ENCODE measurements around the gene NOPCHAP1. TPM values are rescaled to one million over a fixed set of nuclear protein-coding genes. Genes with fewer than 3 reads are reported as not detected.

Gene NOPCHAP1
- total RNA-seq (2021), result 49.3 and 54.1 TPM in 2 replicates
- long read RNA-seq, full-length matches to known transcripts, result 15 of 19 reads
- long read RNA-seq, partial matches to known transcripts, result 0 of 19 reads
- long read RNA-seq, other reads (novel, unspliced or antisense), result 4 of 19 reads

DNA sequence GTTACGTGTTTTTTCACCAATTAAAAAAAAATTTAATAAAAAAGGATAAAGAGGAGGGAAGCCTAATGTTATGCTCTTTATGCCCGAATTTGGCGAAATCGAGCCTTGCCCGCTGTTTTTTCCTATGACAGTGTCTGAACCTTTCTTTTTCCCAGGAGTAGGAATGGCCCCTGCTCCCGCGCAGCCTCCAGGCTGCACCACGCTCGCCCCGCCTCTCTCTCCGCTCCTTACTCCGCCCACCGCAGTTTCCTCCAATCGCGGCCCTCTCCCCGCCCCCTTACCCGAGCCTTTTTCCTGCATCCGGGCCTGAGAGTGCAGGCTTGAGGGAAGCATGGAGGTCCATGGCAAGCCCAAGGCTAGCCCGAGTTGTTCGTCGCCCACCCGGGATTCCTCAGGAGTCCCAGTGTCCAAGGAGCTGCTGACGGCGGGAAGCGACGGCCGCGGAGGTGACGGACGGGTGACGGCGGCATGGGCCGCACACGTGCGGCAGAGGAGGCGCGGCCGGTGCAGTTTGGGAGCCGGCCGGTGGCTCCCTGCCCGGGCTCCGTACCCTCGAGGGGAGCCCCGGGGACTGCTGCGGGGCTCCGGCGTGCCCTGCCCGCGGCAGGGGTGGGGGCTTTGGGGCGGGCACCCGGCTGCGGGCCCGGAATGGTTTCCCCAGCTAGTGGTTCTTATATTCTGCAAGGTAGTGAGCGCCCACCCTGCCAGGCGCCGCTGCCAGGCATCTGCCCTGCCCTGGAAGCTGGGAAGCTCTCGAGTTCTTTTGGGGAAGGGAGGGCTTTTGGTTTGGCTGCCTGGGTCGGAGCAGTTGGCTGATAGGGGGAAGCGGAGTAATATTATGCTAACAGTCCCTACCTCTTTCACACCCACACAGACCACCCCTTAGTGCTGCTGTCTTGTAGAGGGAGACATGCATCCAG is at the start of gene NOPCHAP1:
TSS of gene NOPCHAP1 (plus strand) at position 295 of the 920 bp plus-strand sequence. CDS start at position 332, 37 bp downstream.
- Histone ChIP-seq H4K5ac (ENCODE audit: insufficient read length, low read depth, low read length) (no peak within 1 kb of the TSS), H3K9ac (ENCODE audit: extremely low read depth, insufficient read length, low read length) (peak within 1 kb of the TSS; percentile 85), H3K14ac (ENCODE audit: insufficient read depth, low read length) (peak within 1 kb of the TSS; percentile 81), H3K4me2 (ENCODE audit: insufficient read depth, insufficient read length, low read length) (peak within 1 kb of the TSS; percentile 91), H4K91ac (ENCODE audit: insufficient read length, low read depth, low read length) (no peak within 1 kb of the TSS), H4K8ac (replicated peaks; ENCODE audit: insufficient read length, low read depth, low read length) (no peak within 1 kb of the TSS), H2BK5ac (ENCODE audit: insufficient read length, low read length) (no peak within 1 kb of the TSS), H2AFZ (ENCODE audit: low read length) (no peak within 1 kb of the TSS), H3K27ac (ENCODE audit: insufficient read length, low read depth, low read length) (no peak within 1 kb of the TSS), H3K18ac (ENCODE audit: insufficient read length, low read depth, low read length) (peak within 1 kb of the TSS; percentile 86), H2BK12ac (ENCODE audit: insufficient read length, low read depth, low read length) (no peak within 1 kb of the TSS), H3K79me1 (ENCODE audit: insufficient read depth, low read depth, low read length, poor library complexity, severe bottlenecking) (peaks cover 3% of the 10 kb centered on the region), H3K79me2 (ENCODE audit: insufficient read depth, low read length) (peaks cover 15% of the 10 kb centered on the region; the same call in 1 of the 2 replicates), H3K4me1 (ENCODE audit: insufficient read depth, low read length) (no peaks in the 10 kb centered on the region), H3K56ac (ENCODE audit: insufficient read length, low read depth, low read length) (no peak within 1 kb of the TSS), H3K4ac (ENCODE audit: low read depth, low read length) (no peak within 1 kb of the TSS), H3K23me2 (ENCODE audit: insufficient read length, low read depth, low read length, poor library complexity, severe bottlenecking) (peaks cover 3% of the 10 kb centered on the region), H2BK120ac (ENCODE audit: low read depth, low read length, poor library complexity, severe bottlenecking) (no peak within 1 kb of the TSS), H3K23ac (ENCODE audit: insufficient read length, low read depth, low read length) (no peak within 1 kb of the TSS), H3K27me3 (ENCODE audit: insufficient read depth, low read length) (no peaks in the 10 kb centered on the region), H3K9me3 (ENCODE audit: control insufficient read depth, low read depth, low read length) (no peaks in the 10 kb centered on the region), H2BK20ac (ENCODE audit: low read depth, low read length, poor library complexity, severe bottlenecking) (no peak within 1 kb of the TSS), H4K20me1 (ENCODE audit: control insufficient read depth, insufficient read depth, insufficient read length) (no peaks in the 10 kb centered on the region), H2AK5ac (ENCODE audit: insufficient read length, low read length) (no peak within 1 kb of the TSS), H2BK15ac (ENCODE audit: low read depth, low read length) (no peak within 1 kb of the TSS; the same call in 1 of the 2 replicates), H3T11ph (ENCODE audit: low read length) (no peak within 1 kb of the TSS)
- WGBS (ENCODE audit: extremely low coverage, insufficient read length, low lambda C conversion rate), result no CpG with 5 or more reads among the region's 59 CpGs
- Mint-ChIP-seq H3K36me3 (ENCODE audit: insufficient read depth in 1 of 3, low read depth in 3 of 3) (peaks cover 11 to 37% (median 27%) of the 10 kb centered on the region in 3 experiments; a peak in 6 of 7 replicates), H3K4me1 (peaks cover 13 to 20% of the 10 kb centered on the region in 2 experiments), H3K9me3 (no peaks in the 10 kb centered on the region), H3K27ac (peak within 1 kb of the TSS in 2 of 3 experiments; percentile 45 to 88; a peak in 3 of 7 replicates), H3K4me3 (peak within 1 kb of the TSS; percentile 88 to 89), H3K27me3 (ENCODE audit: low read depth) (no peaks in the 10 kb centered on the region)
- peak; percentile 96 for DNase-seq
- no peak for TF ChIP-seq CTCF (conservative IDR thresholded peaks at IDR 0.05)

Measured in H9 (cell line).